NT2/D1 (cell line): ENCODE data around the gene ZBTB43.

Experiments
- SUZ12 ChIP-seq: IDR thresholded peaks from 2 replicates; pipeline ENCODE4 v1.6.1; 2011; ENCODE audit not compliant: insufficient read length, insufficient read depth; ENCODE audit errors: extremely low read depth
- YY1 ChIP-seq: IDR thresholded peaks from 2 replicates; pipeline ENCODE4 v1.6.1; 2011; ENCODE audit not compliant: insufficient read length, insufficient read depth
- ZNF274 ChIP-seq: IDR thresholded peaks from 2 replicates; pipeline ENCODE4 v1.6.1; 2011; ENCODE audit warnings: mild to moderate bottlenecking, low read depth, low read length

GRCh38 chr9:126880226-126880946 lies 75.5 kb downstream of the ZBTB43 start:
- TF ChIP-seq YY1: no peak
- no peak for TF ChIP-seq ZNF274
- TF ChIP-seq SUZ12: no peak
